ENCODE data around the gene CAPN2. TPM values are rescaled to one million over a fixed set of nuclear protein-coding genes. Genes with fewer than 3 reads are reported as not detected.

CAPN2 gene
- total RNA-seq, 1 experiment from 2014 or later = 47.9 TPM

Other genes with a start within 250 kb of the CAPN2 start
- not detected in 2 replicates for gene CAPN8, start 46.8 kb upstream of the CAPN2 start, total RNA-seq (2014; rRNA removed; shearing (Covaris generic))
- gene TP53BP2, start 133.4 kb downstream of the CAPN2 start, total RNA-seq (2014; rRNA removed; shearing (Covaris generic)) = 22.1 and 38.5 TPM in 2 replicates